CD4-positive, alpha-beta memory T cell (primary cell): Measurements from ENCODE around the gene SERTAD4. TPM values are rescaled to one million over a fixed set of nuclear protein-coding genes. Genes with fewer than 3 reads are reported as not detected.
"Not testable (repeated sequence)": the region's sequence is repeated elsewhere in the genome, so short reads cannot be mapped to it uniquely, and the experiment has no call there.

Experiments
- CTCF ChIA-PET: fragments of 350-600 bp; sonication (Branson Sonifier 250); formaldehyde crosslinking; loops from one replicate; lab custom pipeline; 2021; ENCODE audit warnings: inconsistent platforms; ENCODE audit not compliant: partially characterized antibody; lab: Charles Lee
- POLR2A ChIA-PET: fragments of 350-600 bp; sonication (Branson Sonifier 250); formaldehyde crosslinking; loops from one replicate; lab custom pipeline; 2021; ENCODE audit not compliant: partially characterized antibody; lab: Charles Lee
- DNase-seq, 5 donors: peaks; one replicate each; pipeline versions ENCODE4 v3.0.0 to v3.0.0-alpha.2; 2020 to 2022; ENCODE audit warnings: mixed read lengths in 1 of 5
- H3K27ac ChIP-seq: one replicate; pipeline ENCODE4 v1.7.0; 2013; ENCODE audit warnings: low read depth, low read length
- H3K27me3 ChIP-seq: 2 replicates; pipeline ENCODE4 v1.7.0; 2013; ENCODE audit warnings: mild to moderate bottlenecking, low read length, moderate library complexity; ENCODE audit not compliant: insufficient read depth
- H3K36me3 ChIP-seq: 2 replicates; pipeline ENCODE4 v1.7.0; 2013; ENCODE audit warnings: mild to moderate bottlenecking, low read length, moderate library complexity; ENCODE audit not compliant: insufficient read depth
- H3K4me1 ChIP-seq: 2 replicates; pipeline ENCODE4 v1.7.0; 2013; ENCODE audit warnings: mild to moderate bottlenecking, low read length, moderate library complexity; ENCODE audit not compliant: insufficient read depth
- H3K4me3 ChIP-seq, 2 donors: one replicate each; pipeline ENCODE4 v1.7.0; 2013; ENCODE audit warnings: low read length in 2 of 2, mild to moderate bottlenecking in 1 of 2
- H3K9me3 ChIP-seq, 2 donors: one replicate each; pipeline ENCODE4 v1.7.0; 2013; ENCODE audit warnings: low read length in 2 of 2, control low read depth in 1 of 2; ENCODE audit not compliant: control insufficient read depth in 1 of 2
- H3K27ac Mint-ChIP-seq, 7 donors: one replicate each; pipeline ENCODE4 v1.8.0; 2020 to 2021; ENCODE audit warnings: mixed read lengths in 7 of 7, mild to moderate bottlenecking in 6 of 7, inconsistent platforms in 3 of 7, moderate library complexity in 3 of 7
- H3K27me3 Mint-ChIP-seq, 2 donors: one replicate each; pipeline ENCODE4 v1.8.0; 2020 to 2021; ENCODE audit warnings: mixed read lengths in 2 of 2
- H3K36me3 Mint-ChIP-seq, 2 donors: one replicate each; pipeline ENCODE4 v1.8.0; 2020 to 2021; ENCODE audit warnings: mixed read lengths in 2 of 2, inconsistent platforms in 1 of 2, mild to moderate bottlenecking in 1 of 2
- H3K4me1 Mint-ChIP-seq, 4 donors: one replicate each; pipeline ENCODE4 v1.8.0; 2020 to 2021; ENCODE audit warnings: mixed read lengths in 4 of 4, mild to moderate bottlenecking in 1 of 4
- H3K4me3 Mint-ChIP-seq, 8 donors: one replicate each; pipeline ENCODE4 v1.8.0; 2020 to 2021; ENCODE audit warnings: mixed read lengths in 8 of 8, mild to moderate bottlenecking in 7 of 8, moderate library complexity in 6 of 8, inconsistent platforms in 3 of 8
- H3K9me3 Mint-ChIP-seq, 8 donors: one replicate each; pipeline ENCODE4 v1.8.0; 2020 to 2021; ENCODE audit warnings: mixed read lengths in 8 of 8, mild to moderate bottlenecking in 5 of 8, inconsistent platforms in 3 of 8, moderate library complexity in 1 of 8
- intact Hi-C: fragments of 100-400 bp; cut with micrococcal nuclease; formaldehyde crosslinking; loops from one replicate; pipeline ENCODE4 v1.15.1; 2023
- polyA plus RNA-seq, 2 donors: library from polyadenylated mRNA; unstranded; fragments of 300-500 nt; fragmentation: Illumina TruSeq; gene quantifications; one replicate each; pipeline ENCODE4 v1.2.3, GENCODE V29; 2021
- total RNA-seq, 2 experiments: library from RNA; stranded (reverse); gene quantifications; one replicate each; pipeline ENCODE4 v1.2.3, GENCODE V29; 2021

SERTAD4 gene
- not detected for total RNA-seq
- not detected for polyA plus RNA-seq

DNA sequence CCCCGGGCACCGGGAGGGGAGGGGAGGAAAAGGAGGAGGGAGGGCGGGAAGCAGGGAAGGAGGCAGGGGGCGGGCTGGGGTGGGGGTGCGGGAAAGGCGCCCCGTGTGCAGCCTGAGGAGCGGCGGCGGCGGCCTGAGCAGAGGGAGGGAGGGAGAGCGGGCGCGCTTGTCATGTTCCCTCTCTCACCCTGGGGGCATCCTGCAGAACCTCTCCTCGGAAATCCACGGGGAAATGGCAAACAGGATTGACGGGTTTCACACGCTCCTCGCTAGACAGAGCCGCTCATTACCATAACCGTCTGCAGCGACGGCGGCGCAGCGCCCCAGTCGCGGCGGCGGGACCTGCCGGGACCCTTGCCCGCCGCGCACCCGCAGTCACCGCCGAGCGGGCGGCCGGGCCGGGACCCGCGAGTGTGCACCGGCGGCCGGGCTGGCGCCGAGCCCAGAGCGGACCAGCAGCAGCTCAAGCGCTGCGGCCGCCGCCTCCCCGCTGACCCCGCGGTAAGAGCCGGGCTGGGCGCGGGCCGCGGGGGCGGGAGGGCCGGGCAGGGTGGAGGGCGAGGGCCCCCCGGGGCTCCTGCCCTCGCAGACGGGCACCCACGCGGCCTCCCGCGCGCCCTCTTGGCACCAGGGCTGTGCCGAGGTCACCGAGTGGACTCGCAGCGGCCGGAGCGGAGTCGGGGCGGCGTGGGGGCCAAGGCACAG is at the start of gene SERTAD4:
SERTAD4 (plus strand) TSS at position 286 of the 705 bp plus-strand sequence. CDS start 5,165 bp downstream, outside the sequence.
- peaks cover 33% of the 10 kb centered on the region for H3K27me3 ChIP-seq
- ChIA-PET CTCF (no interaction called here), POLR2A (no interaction called here)
- H3K4me3 ChIP-seq = peak within 1 kb of the TSS in 1 of 2 donors; percentile 19
- no peak within 1 kb of the TSS for H3K27ac ChIP-seq
- no peaks in the 10 kb centered on the region for H3K36me3 ChIP-seq
- Mint-ChIP-seq H3K4me3 (peak within 1 kb of the TSS; percentile 39 to 82 (median 62)), H3K9me3 (peaks cover 0 to 4% (median 0%) of the 10 kb centered on the region in 8 donors), H3K4me1 (peaks cover 3 to 14% (median 10%) of the 10 kb centered on the region in 4 donors), H3K27me3 (peaks cover 35 to 45% of the 10 kb centered on the region in 2 donors), H3K27ac (no peak within 1 kb of the TSS), H3K36me3 (no peaks in the 10 kb centered on the region)
- H3K4me1 ChIP-seq = peaks cover 12% of the 10 kb centered on the region
- no peak for DNase-seq
- intact Hi-C loops = no loop called here
- H3K9me3 ChIP-seq = no peaks in the 10 kb centered on the region

DNA sequence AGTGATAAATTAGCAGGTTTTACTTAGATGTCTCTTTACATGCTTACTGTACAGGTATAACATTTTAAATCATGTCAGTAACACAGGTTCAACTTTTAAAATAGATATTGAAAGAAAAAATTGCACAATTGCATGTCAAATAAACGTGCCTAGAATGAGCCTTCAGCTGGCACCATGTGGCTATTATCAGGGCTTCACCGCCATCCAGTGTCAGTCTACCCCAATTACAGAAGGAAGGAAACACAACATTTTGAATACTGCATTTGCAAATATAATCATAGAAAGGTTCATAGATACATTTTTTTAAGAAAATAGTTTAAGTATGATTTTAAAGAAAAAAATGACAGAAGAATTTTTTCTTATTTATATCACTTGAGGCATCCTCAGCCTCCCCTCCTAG is 47.5 kb upstream of the SERTAD4 start:
- ChIA-PET POLR2A (no interaction called here), CTCF (no interaction called here)
- Histone ChIP-seq H3K4me1 (no peaks in the 10 kb centered on the region), H3K4me3 (no peak overlapping the region), H3K9me3 (no peaks in the 10 kb centered on the region), H3K36me3 (no peaks in the 10 kb centered on the region), H3K27me3 (no peaks in the 10 kb centered on the region), H3K27ac (no peak overlapping the region)
- H3K36me3 Mint-ChIP-seq = no peaks in the 10 kb centered on the region
- H3K27ac Mint-ChIP-seq = no peak overlapping the region
- H3K4me1 Mint-ChIP-seq = no peaks in the 10 kb centered on the region
- intact Hi-C loops = no loop called here
- H3K4me3 Mint-ChIP-seq = no peak overlapping the region
- H3K27me3 Mint-ChIP-seq = peaks cover 5% of the 10 kb centered on the region in 2 donors
- no peak for DNase-seq
- no peaks in the 10 kb centered on the region for H3K9me3 Mint-ChIP-seq

DNA sequence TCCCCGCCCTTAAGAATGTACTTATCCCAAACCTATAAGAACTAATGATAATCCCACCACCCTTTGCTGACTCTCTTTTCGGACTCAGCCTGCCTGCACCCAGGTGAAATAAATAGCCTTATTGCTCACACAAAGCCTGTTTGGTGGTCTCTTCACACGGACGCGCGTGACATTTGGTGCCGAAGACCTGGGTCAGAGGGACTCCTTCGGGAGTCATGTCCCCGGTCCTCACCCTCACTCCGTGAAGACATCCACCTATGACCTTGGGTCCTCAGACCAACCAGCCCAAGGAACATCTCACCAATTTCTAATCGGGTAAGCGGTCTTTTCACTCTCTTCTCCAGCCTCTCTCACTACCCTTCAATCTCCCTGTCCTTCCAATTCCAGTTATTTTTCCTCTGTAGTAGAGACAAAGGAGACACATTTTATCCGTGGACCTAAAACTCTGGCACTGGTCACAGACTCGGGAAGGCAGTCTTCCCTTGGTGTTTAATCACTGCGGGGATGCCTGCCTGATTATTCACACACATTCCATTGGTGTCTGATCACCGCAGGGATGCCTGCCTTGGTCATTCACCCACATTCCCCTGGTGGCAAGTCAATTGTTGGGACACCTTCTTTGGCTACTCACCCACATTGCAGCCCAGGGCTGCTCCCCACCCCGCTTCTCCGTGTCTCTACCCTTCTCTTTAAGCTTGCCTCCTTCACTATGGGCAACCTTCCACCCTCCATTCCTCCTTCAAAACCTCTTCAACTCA is 44.6 kb upstream of the SERTAD4 start:
- DNase-seq, CTCF ChIA-PET, H3K27ac Mint-ChIP-seq, H3K4me3 ChIP-seq, H3K4me1 ChIP-seq, H3K36me3 Mint-ChIP-seq, POLR2A ChIA-PET, H3K4me3 Mint-ChIP-seq, H3K4me1 Mint-ChIP-seq, H3K9me3 Mint-ChIP-seq, intact Hi-C loops, H3K27ac ChIP-seq, H3K27me3 Mint-ChIP-seq, H3K9me3 ChIP-seq, H3K27me3 ChIP-seq, H3K36me3 ChIP-seq: not testable (repeated sequence)

DNA sequence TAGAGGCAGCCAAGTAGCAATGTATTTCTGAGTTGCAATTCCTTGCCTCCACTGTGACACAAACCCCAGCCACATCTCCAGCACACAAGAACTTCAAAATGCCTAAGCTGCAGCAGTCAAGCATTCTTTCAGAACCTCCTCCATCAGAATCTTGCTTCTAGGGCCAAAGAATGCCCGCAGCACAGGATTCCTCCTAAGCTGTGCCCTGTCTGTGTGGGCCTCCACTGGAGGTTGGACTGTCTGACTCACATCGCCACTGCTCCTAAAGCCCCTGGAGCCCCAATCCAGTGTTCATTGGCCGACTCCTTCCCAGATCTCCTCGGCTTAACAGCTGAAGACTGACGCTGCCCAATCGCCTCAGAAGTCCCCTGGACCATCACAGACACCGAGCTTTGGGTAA is 43.2 kb upstream of the SERTAD4 start:
- Mint-ChIP-seq H3K27ac (no peak overlapping the region), H3K4me1 (no peaks in the 10 kb centered on the region), H3K27me3 (peaks cover 0 to 5% of the 10 kb centered on the region in 2 donors), H3K36me3 (no peaks in the 10 kb centered on the region), H3K4me3 (no peak overlapping the region), H3K9me3 (no peaks in the 10 kb centered on the region)
- no peaks in the 10 kb centered on the region for H3K27me3 ChIP-seq
- ChIA-PET CTCF (no interaction called here), POLR2A (no interaction called here)
- no peak overlapping the region for H3K27ac ChIP-seq
- H3K4me3 ChIP-seq = no peak overlapping the region
- intact Hi-C loops = no loop called here
- DNase-seq = no peak
- H3K9me3 ChIP-seq = no peaks in the 10 kb centered on the region
- no peaks in the 10 kb centered on the region for H3K4me1 ChIP-seq
- H3K36me3 ChIP-seq = no peaks in the 10 kb centered on the region

DNA sequence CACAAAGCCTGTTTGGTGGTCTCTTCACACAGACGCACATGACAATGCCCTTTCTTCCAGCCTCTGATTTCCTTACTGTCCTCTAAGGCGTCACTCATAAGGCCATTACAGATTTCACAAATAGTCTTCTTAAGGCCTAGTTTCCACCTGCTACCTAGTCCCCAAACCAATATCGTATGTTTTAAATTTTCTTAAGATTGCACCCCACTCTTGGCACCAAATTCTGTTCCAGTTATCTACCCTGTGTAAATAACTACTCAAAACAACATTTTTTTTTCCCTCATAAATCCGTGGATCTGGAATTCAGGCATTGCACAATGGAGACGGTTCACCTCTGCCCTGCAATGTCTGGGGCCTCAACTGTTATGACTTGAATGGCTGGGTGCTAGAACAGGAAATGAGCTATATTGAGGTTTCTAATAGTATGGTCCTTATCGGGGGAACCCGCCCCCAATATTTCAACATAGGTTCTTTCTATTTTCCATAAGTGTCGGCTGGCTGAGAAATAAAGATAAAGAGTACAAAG is 36.9 kb upstream of the SERTAD4 start:
- H3K36me3 ChIP-seq = no peaks in the 10 kb centered on the region
- Mint-ChIP-seq H3K27ac (no peak overlapping the region), H3K4me1 (no peaks in the 10 kb centered on the region), H3K4me3 (no peak overlapping the region), H3K9me3 (peaks cover 0 to 13% (median 4%) of the 10 kb centered on the region in 8 donors), H3K36me3 (peaks cover 0 to 5% of the 10 kb centered on the region in 2 donors), H3K27me3 (peaks cover 1% of the 10 kb centered on the region in 2 donors)
- POLR2A ChIA-PET = no interaction called here
- DNase-seq = no peak
- H3K9me3 ChIP-seq = peaks cover 0 to 7% of the 10 kb centered on the region in 2 donors
- CTCF ChIA-PET = no interaction called here
- H3K4me3 ChIP-seq = no peak overlapping the region
- no peaks in the 10 kb centered on the region for H3K27me3 ChIP-seq
- intact Hi-C loops = no loop called here
- no peak overlapping the region for H3K27ac ChIP-seq
- no peaks in the 10 kb centered on the region for H3K4me1 ChIP-seq

DNA sequence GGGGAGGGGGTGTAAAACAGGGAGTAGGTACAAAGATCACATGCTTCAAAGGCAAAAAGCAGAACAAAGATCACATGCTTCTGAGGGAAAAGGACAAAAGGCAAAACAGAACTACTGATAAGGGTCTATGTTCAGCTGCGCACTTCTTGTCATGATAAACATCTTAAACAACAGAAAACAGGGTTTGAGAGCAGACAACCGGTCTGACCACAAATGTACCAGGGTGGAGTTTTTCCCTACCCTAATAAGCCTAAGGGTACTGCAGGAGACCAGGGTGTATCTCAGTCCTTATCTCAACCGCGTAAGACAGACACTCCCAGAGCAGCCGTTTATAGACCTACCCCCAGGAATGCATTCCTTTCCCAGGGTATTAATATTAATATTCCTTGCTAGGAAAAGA is 36.3 kb upstream of the SERTAD4 start:
- H3K9me3 ChIP-seq, H3K4me3 Mint-ChIP-seq, H3K36me3 ChIP-seq, H3K36me3 Mint-ChIP-seq, H3K27ac Mint-ChIP-seq, CTCF ChIA-PET, H3K4me1 Mint-ChIP-seq, POLR2A ChIA-PET, H3K4me1 ChIP-seq, DNase-seq, H3K27ac ChIP-seq, H3K27me3 ChIP-seq, H3K27me3 Mint-ChIP-seq, intact Hi-C loops, H3K4me3 ChIP-seq: not testable (repeated sequence)
- H3K9me3 Mint-ChIP-seq = peaks cover 0 to 13% (median 4%) of the 10 kb centered on the region in 8 donors

DNA sequence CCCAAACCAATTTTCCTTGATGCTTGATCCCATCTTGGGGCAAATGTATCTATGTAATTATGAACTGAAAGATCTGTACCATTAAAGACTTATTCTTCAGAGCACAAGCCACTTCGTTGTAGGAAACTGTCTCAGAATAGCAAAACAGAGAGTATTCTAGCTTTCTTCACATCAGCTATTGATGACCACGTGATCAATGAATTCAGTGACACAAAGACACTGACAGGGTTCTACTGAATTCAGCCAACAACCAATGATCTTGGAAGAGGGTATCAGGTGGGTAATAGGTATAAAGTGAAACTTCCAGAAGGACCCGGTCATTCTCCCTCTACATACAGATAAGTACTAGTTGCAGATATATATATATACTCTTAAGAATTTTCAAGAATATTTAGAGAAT is 33.8 kb upstream of the SERTAD4 start:
- intact Hi-C loops = no loop called here
- no peaks in the 10 kb centered on the region for H3K36me3 ChIP-seq
- ChIA-PET CTCF (no interaction called here), POLR2A (no interaction called here)
- no peak overlapping the region for H3K4me3 Mint-ChIP-seq
- peaks cover 0 to 13% (median 4%) of the 10 kb centered on the region in 8 donors for H3K9me3 Mint-ChIP-seq
- no peak overlapping the region for H3K27ac ChIP-seq
- peaks cover 0 to 5% of the 10 kb centered on the region in 2 donors for H3K36me3 Mint-ChIP-seq
- H3K27ac Mint-ChIP-seq = no peak overlapping the region
- H3K4me1 ChIP-seq = no peaks in the 10 kb centered on the region
- H3K4me1 Mint-ChIP-seq = no peaks in the 10 kb centered on the region
- DNase-seq = no peak
- no peaks in the 10 kb centered on the region for H3K27me3 ChIP-seq
- no peak overlapping the region for H3K4me3 ChIP-seq
- H3K27me3 Mint-ChIP-seq = peaks cover 1 to 3% of the 10 kb centered on the region in 2 donors
- peaks cover 0 to 7% of the 10 kb centered on the region in 2 donors for H3K9me3 ChIP-seq
